ENCODE measurements around the gene SMAD2. TPM values are rescaled to one million over a fixed set of nuclear protein-coding genes. Genes with fewer than 3 reads are reported as not detected.

The SMAD2 gene
- total and polyA plus RNA-seq, 2 of the 8 experiments (the other 6 are each of a cell fraction or from before 2014, with no cell fraction given), result 28.4 to 124 TPM

GRCh38 chr18:47893047-47893446 is 37.4 kb downstream of the SMAD2 start (continued):
- TF ChIP-seq CHD7 (IDR thresholded peaks at IDR 0.05; ENCODE audit: insufficient replicate concordance, low read length), result no peak
- no peak for TF ChIP-seq PHF8 (conservative IDR thresholded peaks at IDR 0.05; ENCODE audit: low read depth, low read length)
- no peak for TF ChIP-seq ASH2L (IDR thresholded peaks at IDR 0.05; ENCODE audit: low read length)
- no peak for TF ChIP-seq SIN3A (conservative IDR thresholded peaks at IDR 0.05 in 1 of 2, IDR thresholded peaks at IDR 0.05 in 1 of 2; ENCODE audit: low read depth in 1 of 2, low read length in 2 of 2)
